Measurements from ENCODE around the gene MAP4K1.
"Not testable (repeated sequence)": the region's sequence is repeated elsewhere in the genome, so short reads cannot be mapped to it uniquely, and the experiment has no call there.

Gene MAP4K1

DNA sequence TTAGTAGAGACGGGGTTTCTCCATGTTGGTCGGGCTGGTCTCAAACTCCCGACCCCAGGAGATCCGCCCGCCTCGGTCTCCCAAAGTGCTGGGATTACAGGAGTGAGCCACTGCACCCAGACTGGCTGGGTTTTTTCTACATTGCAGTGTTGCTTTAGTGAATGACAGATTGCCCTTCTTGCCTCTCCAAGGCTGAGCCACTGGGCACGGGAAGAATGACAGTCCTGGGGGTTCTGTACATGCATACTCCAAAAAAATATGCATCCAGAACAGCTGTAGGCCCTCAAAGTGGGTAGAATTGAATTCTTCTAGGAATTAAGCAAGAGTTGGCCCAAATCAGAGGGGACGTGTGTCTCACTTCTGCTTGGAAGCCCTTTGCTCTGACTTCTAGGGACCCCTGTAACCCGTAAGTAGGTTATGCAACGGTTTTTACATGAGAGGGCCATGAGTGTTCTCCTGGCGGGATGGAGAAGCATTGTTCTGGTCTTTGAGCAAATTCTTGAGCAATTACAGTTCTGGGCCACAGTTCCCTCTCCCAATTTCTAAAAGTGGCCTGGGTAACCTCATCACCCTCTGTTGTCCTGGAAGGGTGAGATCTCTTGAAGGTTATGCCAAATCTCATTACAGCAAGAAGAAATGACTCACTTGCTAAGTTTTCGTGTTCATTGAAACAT, 33.3 kb upstream of the MAP4K1 start:
- FAIRE-seq, result no peak

DNA sequence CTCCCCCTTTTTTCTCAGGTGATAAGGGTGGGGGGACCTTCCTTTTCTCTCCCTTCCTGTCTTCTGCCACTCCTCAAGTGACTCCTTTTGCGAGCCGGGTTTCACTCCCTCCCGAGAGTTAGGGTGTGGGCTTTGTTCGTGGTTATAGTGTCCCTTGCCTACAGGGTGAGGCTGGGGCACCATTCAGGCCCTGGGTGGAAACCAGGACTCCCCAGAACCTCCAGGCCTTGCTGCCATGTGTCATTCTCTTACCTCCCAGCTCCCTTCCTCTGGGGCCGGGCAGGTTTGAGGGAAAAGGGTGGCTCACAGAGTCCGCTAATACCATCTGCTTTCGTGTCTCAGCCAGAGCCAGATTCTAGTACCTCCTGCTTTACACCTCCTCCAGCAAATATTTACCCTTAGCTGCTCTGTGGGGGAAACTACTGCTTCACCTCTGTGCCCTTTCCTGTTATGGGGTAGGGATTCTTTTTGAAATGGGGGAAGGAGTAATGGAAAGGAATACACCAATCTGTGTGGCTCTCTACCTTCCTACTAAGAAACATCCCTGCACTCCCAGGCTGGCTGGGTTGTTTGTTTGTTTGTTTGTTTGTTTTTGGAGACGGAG, 32.5 kb upstream of the MAP4K1 start:
- FAIRE-seq, result no peak

DNA sequence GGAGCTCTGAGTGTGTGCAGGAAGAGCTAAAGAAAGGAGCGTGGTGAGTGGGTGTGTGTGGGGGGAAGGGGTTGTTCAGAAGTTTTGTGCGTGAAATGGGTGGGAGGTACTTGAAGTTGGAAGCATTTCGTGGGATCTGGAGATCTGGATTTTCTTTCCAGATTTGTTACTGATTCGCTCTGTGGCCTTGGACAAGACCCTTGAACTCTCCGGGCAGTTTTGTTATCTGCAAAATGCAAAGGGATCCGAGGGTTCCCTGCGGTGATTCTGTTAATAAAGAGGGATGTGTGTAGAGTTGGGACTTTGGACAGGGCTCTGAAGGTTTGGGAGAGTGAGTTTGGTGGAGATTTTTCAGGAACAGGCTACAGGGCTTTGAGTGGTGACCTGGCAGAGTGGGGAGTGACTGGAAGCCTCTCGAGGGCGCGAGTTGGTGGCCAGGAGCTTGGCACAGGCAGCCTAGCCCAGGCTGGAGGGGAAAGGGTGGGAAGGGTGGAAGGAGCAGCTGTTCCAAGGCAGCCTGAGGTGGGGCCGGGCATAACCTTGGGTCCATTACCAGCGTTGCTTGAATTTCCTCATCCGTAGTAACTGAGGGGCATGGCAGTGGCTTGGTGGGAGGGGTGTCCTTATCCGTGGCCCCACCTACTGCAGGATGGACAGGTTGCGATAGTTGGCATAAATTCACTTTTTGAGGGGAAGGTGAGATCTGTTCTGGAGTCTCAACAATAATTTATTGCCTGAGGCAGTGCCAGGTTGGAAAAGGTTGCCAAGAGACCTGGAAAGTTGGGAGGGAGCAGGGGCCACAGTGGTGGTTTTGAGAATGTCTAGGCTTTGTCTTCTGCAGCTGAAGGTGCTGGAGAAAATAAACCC, 31.8 kb upstream of the MAP4K1 start:
- FAIRE-seq, result no peak

DNA sequence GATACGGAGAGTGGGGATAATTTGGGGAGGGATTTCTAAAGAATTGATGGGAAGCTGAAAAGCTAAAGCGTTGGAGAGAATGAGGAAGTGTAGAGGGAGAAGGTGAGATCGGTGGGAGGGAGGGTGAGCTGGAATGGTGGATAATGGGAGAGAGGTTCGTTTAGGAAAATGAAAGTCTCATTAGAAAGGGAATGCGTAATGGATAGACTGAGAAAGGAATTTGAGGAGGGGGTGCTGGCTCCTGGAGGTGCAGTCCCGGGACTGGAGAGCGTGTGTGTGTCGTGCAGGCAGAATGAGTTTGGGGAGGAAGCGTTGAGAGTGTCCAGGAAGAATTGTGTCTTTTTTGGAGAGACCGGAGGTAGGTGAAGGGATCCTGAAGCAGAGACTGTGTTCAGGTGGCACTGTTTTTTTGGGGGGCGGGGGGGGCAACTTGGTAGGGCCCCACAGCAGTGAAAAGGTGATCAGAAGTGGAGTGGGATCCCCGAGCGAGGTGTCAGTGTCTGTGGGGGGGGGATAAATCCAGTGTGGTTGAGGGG, 31.1 kb upstream of the MAP4K1 start:
- no peak for FAIRE-seq

DNA sequence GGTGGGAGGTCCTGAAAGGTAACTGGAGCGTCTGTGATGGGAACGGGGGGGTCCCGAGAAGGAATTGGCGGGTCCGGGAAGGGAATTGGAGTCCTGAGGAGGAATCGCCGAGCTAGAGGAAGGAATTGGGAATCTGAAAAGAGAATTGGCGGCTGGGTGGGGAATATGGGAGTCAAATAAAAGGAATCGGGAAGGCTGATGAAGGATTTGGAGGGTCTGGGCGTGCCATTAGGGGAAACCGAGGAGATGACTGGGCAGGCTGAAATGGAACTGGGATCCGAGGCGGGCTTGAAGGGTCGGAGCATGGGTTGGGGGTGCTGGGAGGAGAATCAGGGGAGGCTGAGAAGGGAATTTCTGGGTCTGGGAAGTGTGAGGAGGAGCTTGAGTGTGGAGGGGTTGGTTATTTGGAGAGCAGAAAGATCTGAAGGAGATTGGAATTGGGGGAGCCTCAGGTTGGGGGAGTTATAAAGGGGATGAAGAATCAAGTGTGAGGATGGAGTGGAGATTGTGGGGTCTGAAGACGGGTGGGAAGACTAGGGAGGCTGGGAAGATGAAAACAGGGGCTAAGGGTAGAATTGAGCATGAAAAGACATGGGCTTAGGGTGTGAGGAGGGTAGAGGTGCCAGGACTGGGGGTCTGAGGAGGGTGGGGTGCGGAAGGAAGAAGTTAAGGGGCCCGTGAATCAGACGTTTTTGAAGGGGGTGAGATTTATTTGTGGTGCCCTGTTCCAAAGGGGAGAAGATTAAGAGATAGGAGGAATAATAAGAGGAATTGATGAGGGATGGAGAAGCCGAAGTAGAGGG, 30.4 kb upstream of the MAP4K1 start:
- FAIRE-seq, result no peak

DNA sequence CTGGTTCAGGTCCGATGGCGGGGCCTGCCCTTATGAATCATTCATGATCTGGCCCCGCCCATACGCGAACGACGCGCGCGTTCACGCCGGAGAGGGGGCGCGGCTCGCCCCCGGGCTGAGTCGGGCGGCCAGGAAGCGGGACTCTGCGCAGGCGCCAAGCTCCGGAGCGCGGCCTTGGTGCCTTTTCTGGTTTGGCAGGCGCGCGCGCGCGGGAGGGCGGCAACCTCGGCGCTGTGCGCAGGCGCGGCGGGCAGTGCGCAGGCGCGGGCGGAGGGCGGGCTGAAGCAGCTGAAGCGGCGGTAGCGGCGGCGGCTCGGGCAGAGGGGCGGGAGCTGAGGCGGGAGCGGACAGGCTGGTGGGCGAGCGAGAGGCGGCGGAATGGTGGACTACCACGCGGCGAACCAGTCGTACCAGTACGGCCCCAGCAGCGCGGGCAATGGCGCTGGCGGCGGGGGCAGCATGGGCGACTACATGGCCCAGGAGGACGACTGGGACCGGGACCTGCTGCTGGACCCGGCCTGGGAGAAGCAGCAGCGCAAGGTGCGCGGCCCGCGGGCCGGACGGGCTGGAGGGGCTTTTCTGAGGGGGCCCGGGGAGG, 29.7 kb upstream of the MAP4K1 start, which contains the start of gene ACTN4:
Gene ACTN4, plus strand, starts transcription at position 282 of the 598 bp plus-strand sequence. Its CDS starts 97 bp downstream, at position 379.
- no peak for FAIRE-seq

DNA sequence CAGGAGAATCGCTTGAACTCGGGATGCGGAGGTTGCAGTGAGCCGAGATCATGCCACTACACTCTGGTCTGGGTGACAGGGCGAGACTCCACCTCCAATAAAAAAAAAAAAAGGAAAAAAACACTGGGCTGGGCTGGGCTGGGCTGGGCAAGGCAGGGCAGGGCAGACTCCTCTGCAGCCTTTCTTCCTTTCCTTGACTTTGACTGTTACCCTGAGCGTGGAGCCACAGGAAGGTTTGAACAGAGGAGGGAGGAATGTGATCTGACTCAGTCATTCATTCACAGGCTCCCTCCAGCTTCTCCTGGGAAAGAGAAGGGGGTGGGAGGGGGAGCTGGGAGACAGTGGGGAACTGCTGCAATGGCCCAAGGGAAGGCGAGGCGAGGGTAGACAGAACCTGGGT, 27.0 kb upstream of the MAP4K1 start:
- FAIRE-seq, result no peak

DNA sequence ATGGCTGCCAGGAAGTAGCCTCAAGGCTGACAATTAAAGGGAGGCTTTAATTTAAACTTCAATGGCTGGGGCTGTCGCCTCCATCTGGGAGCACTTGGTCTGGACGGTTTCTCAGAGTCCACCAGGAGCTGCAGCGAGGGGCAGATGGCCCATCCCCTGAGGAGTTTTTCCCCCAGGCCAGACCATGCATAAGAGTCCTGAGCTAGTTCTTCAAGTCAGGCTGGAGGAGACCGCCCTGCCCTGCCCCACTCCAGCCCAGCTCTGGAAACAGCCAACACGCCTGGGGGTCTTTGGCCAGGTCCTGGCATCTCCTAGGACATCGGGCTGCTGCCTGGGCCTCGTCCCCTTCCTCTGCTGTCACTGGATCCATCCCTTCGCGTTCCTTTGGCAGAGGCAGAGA, 24.4 kb upstream of the MAP4K1 start:
- FAIRE-seq, result no peak

DNA sequence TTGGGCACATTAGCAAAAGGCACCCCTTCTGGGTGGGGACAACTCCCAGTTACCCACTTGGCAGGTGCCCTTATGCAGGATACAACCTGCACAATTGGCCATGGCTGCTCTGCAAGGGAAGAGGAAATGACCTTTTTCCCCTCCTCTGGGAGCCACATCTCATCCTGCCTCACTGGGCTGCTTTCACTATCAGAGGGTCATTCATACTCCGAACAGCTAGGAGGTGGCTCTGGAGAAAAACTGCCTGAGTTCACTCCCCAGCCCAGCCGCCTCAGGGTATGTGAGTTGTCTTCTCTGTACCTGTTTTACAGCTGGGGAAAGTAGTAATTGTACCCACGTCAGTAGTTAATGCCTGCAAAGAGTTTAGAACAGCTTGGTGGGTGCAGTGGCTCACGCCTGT, 22.6 kb upstream of the MAP4K1 start:
- no peak for FAIRE-seq

DNA sequence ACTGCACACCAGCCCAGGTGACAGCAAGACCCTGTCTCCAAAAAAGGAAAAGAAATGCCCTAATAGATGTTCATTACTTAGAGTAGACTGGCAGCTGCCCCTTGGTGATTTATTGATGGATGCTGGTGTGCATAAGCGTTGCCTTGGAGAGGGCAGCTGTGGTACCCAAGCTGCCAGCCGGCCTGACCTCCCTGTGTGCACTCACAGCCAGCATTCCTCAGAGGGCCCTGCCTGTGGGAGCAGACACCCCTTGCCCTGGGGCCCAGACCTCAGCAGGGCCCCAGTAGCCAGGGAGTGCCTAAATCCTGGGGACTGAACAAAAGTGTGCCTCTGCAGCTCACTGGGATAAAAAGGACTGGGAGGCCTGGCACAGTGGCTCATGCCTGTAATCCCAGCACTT, 21.9 kb upstream of the MAP4K1 start:
- FAIRE-seq, result no peak

DNA sequence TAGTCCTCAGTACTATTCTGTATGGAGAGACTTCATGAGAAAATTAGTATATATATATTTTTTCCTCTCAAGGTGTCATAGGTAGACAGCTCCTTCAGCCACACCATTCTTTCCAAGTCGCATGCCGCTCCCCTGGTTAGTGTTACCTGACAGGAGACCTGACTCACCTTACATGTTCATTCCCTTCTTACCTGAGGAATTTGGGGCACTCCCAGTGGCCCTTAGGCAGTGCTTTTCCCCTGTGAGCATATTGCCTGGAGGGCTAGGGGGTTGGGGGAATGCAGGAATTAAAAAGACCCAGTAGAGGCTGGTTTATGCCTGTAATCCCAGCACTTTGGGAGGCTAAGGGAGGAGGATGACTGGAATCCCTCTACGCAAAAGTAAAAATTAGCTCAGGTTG, 20.7 kb upstream of the MAP4K1 start:
- no peak for FAIRE-seq

DNA sequence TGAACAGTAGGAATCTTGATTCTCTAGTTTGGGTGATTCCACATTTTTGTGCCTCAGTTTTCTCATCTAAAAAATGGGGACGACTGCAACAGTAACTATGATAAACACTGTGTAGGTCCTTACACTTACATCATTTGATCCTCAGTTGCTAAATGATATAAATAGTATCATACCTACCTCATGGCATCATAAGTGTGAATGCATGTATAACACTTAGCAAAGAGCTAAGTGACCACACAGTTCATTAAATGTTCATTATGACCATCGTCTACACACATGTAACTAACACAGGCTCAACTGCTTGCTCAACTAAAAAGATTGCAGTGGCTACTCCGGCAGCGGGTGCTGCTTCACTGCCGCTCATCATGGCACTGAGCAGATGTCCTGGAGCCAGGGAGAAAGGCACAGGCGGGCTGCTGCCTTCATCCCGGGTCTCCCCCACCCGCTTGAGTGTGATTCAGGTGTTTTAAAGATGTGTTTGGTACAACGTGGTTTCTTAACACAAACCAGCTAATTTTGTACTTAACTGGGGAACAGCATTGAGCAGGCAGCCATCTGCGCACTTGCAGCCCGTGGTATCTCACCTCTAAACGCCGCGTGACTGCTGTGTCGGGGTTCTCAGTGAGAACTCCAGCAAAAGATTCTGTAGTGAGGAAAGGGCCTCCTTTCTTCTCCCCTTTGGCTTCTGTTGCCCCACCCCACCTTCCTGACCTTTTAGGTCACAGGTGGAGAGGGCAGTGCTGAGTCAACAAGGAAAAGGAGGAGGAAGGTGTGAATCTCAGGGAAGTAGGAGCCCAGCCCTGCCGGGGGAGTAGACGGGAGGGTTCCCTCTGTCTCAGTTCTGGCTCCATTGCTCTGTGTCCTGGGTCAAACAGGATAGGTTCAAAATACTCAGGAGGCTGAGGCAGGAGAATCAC, 18.0 kb upstream of the MAP4K1 start:
- FAIRE-seq, result no peak

DNA sequence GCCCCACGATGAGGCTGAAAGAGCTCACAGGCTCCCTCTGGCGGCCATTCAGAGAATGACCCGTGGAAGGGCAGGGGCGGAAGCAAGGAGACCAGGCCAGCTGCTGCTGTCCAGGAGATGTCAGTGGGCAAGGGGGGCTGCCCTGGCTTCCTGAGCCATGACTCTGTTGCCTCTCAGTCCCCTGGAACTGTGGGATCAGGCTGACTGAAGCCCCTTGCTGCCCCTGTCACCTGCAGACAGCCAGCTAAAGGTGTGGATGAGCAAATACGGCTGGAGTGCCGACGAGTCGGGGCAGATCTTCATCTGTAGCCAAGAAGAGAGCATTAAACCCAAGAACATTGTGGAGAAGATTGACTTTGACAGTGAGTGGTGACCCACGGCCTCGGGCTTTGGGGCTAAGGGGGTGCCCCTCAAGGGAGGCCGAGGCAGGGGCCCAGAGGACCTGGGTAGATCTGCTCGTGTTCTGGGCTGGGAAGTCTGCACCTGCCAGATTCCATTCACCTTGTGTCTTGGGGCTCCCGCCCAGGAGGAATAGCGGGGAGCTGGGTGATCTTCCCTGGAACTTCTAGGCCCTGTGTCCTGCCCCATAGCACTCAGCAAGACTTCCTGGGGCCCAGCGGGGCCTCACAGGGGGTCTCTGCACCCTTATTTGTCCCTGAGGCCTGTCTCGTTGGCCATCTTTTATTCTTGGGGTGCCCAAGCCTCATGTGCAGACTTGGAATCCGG, 17.2 kb upstream of the MAP4K1 start:
- no peak for FAIRE-seq

DNA sequence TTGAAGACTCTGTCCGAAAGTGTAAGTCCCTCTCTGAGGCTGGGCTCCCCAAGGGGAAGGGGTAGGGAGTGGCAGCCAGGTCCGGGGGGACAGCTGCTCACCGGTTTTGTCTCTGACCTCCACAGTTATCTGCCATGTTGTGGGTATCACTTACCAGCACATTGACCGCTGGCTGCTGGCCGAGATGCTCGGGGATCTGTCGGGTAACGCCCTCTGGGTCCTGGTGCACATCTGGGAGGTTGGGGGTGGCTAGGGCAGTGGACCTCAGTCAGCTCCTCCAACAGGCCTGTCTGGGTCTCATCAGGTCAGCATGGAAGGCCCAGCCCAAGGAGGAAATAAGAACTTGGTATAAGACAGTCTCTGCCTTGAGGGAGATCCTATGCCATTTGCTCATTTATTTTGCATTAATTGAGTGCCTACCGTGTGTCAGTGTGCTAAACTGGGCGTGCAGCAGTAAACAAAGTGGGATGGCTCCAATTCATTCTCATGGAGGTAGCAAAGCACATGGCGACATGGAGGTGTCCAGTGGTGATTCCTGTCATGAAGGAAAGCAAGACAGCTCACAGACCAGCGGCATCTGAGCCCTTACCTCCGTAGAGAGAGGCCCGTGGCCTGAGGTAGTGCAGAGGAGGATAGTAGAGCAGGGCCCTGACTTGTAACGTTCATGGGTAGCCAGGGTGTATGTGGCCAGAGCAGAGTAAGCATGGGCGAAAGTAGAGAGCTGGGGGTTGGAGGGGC, 14.9 kb upstream of the MAP4K1 start:
- no peak for FAIRE-seq

DNA sequence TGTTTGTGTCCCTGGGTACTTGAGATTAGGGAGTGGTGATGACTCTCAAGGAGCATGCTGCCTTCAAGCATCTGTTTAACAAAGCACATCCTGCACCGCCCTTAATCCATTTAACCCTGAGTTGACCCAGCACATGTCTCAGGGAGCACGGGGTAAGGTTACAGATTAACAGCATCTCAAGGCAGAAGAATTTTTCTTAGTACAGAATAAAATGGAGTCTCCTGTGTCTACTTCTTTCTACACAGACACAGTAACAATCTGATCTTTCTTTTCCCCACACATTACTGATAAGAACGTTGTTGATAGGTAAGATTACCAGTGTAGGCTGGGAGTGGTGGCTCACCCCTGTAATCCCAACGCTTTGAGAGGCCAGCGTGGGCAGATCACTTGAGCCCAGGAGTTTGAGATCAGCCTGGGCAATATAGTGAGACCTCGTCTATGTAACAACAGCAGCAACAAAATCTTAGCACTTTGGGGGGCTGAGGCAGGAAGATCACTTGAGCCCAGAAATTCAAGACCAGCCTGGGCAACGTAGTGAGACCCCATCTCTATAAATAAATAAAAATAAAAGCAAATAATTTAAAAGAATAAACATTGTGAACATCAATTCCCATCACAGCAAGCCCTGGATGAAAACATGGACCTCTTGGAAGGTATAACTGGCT, 14.2 kb upstream of the MAP4K1 start:
- FAIRE-seq, result not testable (repeated sequence)

DNA sequence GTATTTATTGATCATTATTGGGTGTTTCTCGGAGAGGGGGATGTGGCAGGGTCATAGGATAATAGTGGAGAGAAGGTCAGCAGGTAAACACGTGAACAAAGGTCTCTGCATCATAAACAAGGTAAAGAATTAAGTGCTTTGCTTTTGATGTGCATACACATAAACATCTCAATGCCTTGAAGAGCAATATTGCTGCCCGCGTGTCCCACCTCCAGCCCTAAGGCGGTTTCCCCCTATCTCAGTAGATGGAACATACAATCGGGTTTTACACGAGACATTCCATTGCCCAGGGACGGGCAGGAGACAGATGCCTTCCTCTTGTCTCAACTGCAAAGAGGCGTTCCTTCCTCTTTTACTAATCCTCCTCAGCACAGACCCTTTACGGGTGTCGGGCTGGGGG, 13.5 kb upstream of the MAP4K1 start:
- FAIRE-seq, result not testable (repeated sequence)

DNA sequence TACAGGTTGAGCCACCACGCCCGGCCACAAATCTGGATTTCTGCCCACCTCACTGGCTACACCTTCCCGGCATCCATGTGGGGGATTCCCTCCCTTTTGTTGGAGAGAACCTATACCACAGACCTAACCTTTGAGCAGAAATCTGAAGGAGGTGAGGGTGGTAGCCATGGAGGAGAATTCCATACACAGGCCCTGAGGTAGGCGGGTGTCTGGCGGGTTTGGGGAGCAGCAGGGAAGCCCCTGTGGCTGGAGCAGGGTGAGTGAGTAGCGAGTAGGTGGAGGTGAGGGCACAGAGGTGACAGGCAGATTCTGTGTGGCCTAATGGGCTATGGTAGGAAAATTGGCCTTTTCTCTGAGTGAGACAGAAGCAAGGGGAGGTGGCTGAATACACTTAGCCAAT, 11.8 kb upstream of the MAP4K1 start:
- no peak for FAIRE-seq

DNA sequence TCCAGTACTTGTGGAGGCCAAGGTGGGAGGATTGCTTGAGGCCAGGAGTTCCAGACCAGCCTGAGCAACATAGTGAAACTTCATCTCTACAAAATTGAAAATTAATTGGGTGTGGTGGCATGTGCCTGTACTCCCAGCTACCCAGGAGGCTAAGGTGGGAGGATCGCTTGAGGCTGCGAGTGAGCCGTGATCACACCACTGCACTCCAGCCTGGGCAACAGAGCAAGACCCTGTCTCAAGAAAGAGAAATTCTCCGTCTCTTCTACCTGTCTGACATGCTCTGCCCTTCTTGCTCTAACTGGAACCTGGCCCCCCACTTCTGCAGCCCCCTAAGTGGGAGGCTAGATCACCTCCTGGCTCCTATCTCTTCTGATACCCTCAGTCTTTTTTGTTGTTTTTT, 8.6 kb upstream of the MAP4K1 start:
- no peak for FAIRE-seq

DNA sequence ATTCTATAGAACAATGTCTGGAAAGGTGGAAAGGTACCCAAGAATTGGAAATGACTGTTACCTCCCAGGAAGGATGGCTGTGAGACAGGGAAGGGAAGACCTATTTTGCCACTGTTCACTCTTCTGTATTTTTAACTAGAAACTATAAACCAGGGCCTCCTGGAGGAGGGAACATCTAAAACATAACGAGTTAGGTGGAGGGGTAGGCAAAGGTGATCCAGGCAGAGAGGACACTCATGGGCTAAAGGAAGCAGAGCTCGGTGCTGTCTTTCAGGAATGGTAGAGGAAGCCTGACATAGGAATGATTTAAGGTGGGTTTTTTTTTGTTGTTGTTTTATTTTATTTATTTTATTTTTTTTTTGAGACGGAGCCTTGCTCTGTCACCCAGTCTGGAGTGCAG, 7.1 kb upstream of the MAP4K1 start:
- no peak for FAIRE-seq

Measured in islet of Langerhans (tissue), 1 donor.